ENCODE results near the gene DOCK3. TPM values are rescaled to one million over a fixed set of nuclear protein-coding genes. Genes with fewer than 3 reads are reported as not detected.
"Not testable (repeated sequence)": the region's sequence is repeated elsewhere in the genome, so short reads cannot be mapped to it uniquely, and the experiment has no call there.

The DOCK3 gene
- total and polyA plus RNA-seq, 2 donors from 2014 or later: 0.49 to 0.54 TPM

DNA sequence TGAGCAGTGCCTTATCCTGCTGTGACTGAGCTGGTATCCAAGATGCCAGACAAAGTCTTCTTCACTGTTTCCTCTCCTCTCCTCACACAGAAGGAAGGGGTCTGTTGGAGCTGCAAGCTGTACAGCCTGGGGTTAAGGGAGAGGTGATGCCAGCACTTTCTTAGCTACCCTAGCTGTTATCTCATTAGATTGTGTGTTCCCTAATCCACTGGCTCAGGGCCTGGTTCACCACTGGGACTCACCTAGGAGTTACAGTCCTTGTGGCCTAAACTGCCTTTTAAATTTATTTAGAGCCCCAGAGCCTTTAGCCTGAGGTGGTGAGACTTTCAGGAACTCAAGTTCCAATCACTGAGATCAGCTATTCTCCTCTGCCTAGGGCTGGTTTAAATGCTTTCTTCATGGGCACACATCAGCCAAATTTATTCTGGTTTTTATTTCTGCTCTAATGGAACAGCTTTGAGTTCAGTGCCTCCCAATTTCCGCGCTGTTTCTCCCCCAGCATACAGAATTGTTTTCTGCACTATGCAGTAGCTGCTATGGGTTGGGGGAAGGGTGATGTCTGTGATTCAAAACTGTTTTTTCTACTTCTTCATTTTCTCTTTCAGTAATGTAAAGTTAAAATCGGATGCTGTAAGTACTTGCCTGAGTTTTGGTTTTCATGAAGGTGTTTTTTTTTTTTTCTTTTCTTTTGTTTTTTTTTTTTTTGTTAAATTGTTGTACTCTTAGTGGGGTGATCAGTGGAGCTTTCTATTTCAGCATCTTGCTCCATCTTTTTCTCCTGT lies 198.8 kb downstream of the DOCK3 start:
- no peak for FAIRE-seq
- intact Hi-C loops (cut with DNase I): no loop called here
- no peak overlapping the region for H3K27ac ChIP-seq (ENCODE audit: low read depth in 2 of 2, low read length in 2 of 2)

DNA sequence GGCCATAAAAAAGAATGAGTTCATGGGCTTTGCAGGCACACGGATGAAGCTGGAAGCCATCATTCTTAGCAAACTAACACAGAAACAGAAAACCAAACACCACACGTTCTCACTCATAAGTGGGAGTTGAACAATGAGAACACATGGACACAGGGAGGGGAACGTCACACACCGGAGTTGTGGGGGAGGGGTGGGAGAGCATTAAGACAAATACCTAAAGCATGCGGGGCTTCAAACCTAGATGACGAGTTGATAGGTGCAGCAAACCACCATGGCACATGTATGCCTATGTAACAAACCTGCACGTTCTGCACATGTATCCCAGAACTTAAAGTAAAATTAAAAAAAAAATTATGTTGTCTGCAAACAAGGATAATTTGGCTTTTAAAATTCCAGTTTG lies 200.1 kb downstream of the DOCK3 start:
- H3K9ac ChIP-seq (ENCODE audit: low read length in 3 of 3); FAIRE-seq; H3K4me1 ChIP-seq (ENCODE audit: control insufficient read depth in 2 of 3, insufficient read depth in 2 of 3, low read depth in 1 of 3, low read length in 3 of 3); H3K27ac ChIP-seq (ENCODE audit: low read depth in 2 of 2, low read length in 2 of 2); intact Hi-C loops (cut with DNase I); H3K9me3 ChIP-seq (ENCODE audit: control insufficient read depth in 2 of 3, insufficient read depth in 1 of 3, low read length in 3 of 3); H3K36me3 ChIP-seq (ENCODE audit: control insufficient read depth in 2 of 3, insufficient read depth in 3 of 3, low read length in 3 of 3); H3K27me3 ChIP-seq (ENCODE audit: control insufficient read depth, insufficient read depth, low read length); H3K4me3 ChIP-seq (ENCODE audit: low read length in 3 of 3): not testable (repeated sequence)
- DNase-seq: peak in 2 of 5 donors; percentile 14 to 29

More for the DNA sequence above, 198.8 kb downstream of the DOCK3 start:
- Histone ChIP-seq H3K27me3 (ENCODE audit: control insufficient read depth, insufficient read depth, low read length) (no peaks in the 10 kb centered on the region), H3K9me3 (ENCODE audit: control insufficient read depth in 2 of 3, insufficient read depth in 1 of 3, low read length in 3 of 3) (no peaks in the 10 kb centered on the region), H3K4me1 (ENCODE audit: control insufficient read depth in 2 of 3, insufficient read depth in 2 of 3, low read depth in 1 of 3, low read length in 3 of 3) (no peaks in the 10 kb centered on the region), H3K9ac (ENCODE audit: low read length in 3 of 3) (no peak overlapping the region), H3K4me3 (ENCODE audit: low read length in 3 of 3) (no peak overlapping the region), H3K36me3 (ENCODE audit: control insufficient read depth in 2 of 3, insufficient read depth in 3 of 3, low read length in 3 of 3) (no peaks in the 10 kb centered on the region)
- no peak for DNase-seq
- TF ChIP-seq, protein P1, sequence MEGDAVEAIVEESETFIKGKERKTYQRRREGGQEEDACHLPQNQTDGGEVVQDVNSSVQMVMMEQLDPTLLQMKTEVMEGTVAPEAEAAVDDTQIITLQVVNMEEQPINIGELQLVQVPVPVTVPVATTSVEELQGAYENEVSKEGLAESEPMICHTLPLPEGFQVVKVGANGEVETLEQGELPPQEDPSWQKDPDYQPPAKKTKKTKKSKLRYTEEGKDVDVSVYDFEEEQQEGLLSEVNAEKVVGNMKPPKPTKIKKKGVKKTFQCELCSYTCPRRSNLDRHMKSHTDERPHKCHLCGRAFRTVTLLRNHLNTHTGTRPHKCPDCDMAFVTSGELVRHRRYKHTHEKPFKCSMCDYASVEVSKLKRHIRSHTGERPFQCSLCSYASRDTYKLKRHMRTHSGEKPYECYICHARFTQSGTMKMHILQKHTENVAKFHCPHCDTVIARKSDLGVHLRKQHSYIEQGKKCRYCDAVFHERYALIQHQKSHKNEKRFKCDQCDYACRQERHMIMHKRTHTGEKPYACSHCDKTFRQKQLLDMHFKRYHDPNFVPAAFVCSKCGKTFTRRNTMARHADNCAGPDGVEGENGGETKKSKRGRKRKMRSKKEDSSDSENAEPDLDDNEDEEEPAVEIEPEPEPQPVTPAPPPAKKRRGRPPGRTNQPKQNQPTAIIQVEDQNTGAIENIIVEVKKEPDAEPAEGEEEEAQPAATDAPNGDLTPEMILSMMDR (IDR thresholded peaks at IDR 0.05; ENCODE audit: borderline replicate concordance, extremely low read depth, insufficient read depth): no peak

DNA sequence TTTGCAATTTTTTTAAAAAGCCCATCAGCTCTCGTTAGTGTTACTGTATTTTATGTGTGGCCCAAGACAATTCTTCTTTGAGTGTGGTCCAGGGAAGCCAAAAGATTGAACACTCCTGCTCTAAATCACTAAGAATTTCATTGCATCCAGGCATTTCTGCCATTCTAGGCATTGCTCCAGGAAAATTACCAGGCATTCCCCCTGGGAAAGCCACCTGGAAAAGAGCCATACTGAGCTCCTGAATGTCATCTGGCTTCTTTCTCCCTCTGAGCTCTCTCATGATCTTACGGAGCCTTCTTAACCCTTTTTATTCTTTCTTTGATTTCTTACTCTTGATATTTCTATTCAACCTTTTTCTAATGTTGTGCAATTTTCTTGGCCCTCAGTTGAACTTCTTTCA lies 202.2 kb downstream of the DOCK3 start:
- no peaks in the 10 kb centered on the region for H3K9me3 ChIP-seq (ENCODE audit: control insufficient read depth in 2 of 3, insufficient read depth in 1 of 3, low read length in 3 of 3)
- no peaks in the 10 kb centered on the region for H3K36me3 ChIP-seq (ENCODE audit: control insufficient read depth in 2 of 3, insufficient read depth in 3 of 3, low read length in 3 of 3)
- no peak overlapping the region for H3K4me3 ChIP-seq (ENCODE audit: low read length in 3 of 3)
- no peaks in the 10 kb centered on the region for H3K4me1 ChIP-seq (ENCODE audit: control insufficient read depth in 2 of 3, insufficient read depth in 2 of 3, low read depth in 1 of 3, low read length in 3 of 3)
- H3K9ac ChIP-seq (ENCODE audit: low read length in 3 of 3): no peak overlapping the region
- TF ChIP-seq, protein P1 (IDR thresholded peaks at IDR 0.05; ENCODE audit: borderline replicate concordance, extremely low read depth, insufficient read depth): no peak
- DNase-seq: no peak
- FAIRE-seq: no peak
- intact Hi-C loops (cut with DNase I): no loop called here
- no peaks in the 10 kb centered on the region for H3K27me3 ChIP-seq (ENCODE audit: control insufficient read depth, insufficient read depth, low read length)
- H3K27ac ChIP-seq (ENCODE audit: low read depth in 2 of 2, low read length in 2 of 2): no peak overlapping the region

DNA sequence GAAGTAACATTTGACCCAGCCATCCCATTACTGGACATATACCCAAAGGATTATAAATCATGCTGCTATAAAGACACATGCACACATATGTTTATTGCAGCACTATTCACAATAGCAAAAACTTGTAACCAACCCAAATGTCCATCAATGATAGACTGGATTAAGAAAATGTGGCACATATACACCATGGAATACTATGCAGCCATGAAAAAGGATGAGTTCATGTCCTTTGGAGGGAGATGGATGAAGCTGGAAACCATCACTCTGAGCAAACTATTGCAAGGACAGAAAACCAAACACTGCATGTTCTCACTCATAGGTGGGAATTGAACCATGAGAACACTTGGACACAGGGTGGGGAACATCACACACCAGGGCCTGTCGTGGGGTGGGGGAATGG lies 208.0 kb downstream of the DOCK3 start:
- H3K4me1 ChIP-seq (ENCODE audit: control insufficient read depth in 2 of 3, insufficient read depth in 2 of 3, low read depth in 1 of 3, low read length in 3 of 3); H3K27ac ChIP-seq (ENCODE audit: low read depth in 2 of 2, low read length in 2 of 2); H3K4me3 ChIP-seq (ENCODE audit: low read length in 3 of 3); intact Hi-C loops (cut with DNase I); H3K27me3 ChIP-seq (ENCODE audit: control insufficient read depth, insufficient read depth, low read length); FAIRE-seq; DNase-seq; H3K36me3 ChIP-seq (ENCODE audit: control insufficient read depth in 2 of 3, insufficient read depth in 3 of 3, low read length in 3 of 3); H3K9me3 ChIP-seq (ENCODE audit: control insufficient read depth in 2 of 3, insufficient read depth in 1 of 3, low read length in 3 of 3); H3K9ac ChIP-seq (ENCODE audit: low read length in 3 of 3): not testable (repeated sequence)

Data from kidney (tissue), 14 donors.